BE2C (cell line): ENCODE data around the gene USP7.

Experiments used
- DNase-seq: peaks from one replicate; pipeline ENCODE4 v3.0.0-alpha.2; 2020
- H3K27me3 ChIP-seq: fragments of 250-450 bp; sonication (Bioruptor Pico); 2 replicates; pipeline ENCODE4 v1.5.1; 2020; ENCODE audit warnings: mild to moderate bottlenecking
- H3K36me3 ChIP-seq: fragments of 250-450 bp; sonication (Bioruptor Pico); 2 replicates; pipeline ENCODE4 v1.5.1; 2020; ENCODE audit warnings: mild to moderate bottlenecking
- H3K4me1 ChIP-seq: fragments of 250-450 bp; sonication (Bioruptor Pico); 2 replicates; pipeline ENCODE4 v1.5.1; 2020
- H3K4me3 ChIP-seq: 2 replicates; pipeline ENCODE4 v1.5.1; 2011; ENCODE audit warnings: low read depth, low read length
- H3K9me3 ChIP-seq: fragments of 250-450 bp; sonication (Bioruptor Pico); 2 replicates; pipeline ENCODE4 v1.5.1; 2020
- CTCF ChIP-seq: IDR thresholded peaks from 2 replicates; pipeline ENCODE4 v1.5.1; 2012; ENCODE audit warnings: mild to moderate bottlenecking, low read depth, low read length

The USP7 gene

GRCh38 chr16:8855051-8855786, 108.5 kb downstream of the USP7 start:
- Histone ChIP-seq H3K9me3 (no peaks in the 10 kb centered on the region), H3K4me3 (no peak overlapping the region), H3K4me1 (peaks cover 4% of the 10 kb centered on the region; the same call in 1 of the 2 replicates), H3K36me3 (peaks cover 80% of the 10 kb centered on the region), H3K27me3 (no peaks in the 10 kb centered on the region)
- peak; percentile 20 for TF ChIP-seq CTCF
- DNase-seq = no peak

GRCh38 chr16:8854298-8854948, 109.3 kb downstream of the USP7 start:
- H3K4me3 ChIP-seq = no peak overlapping the region
- no peak for TF ChIP-seq CTCF
- H3K36me3 ChIP-seq = peaks cover 86% of the 10 kb centered on the region
- peaks cover 5% of the 10 kb centered on the region; the same call in 1 of the 2 replicates for H3K4me1 ChIP-seq
- H3K9me3 ChIP-seq = no peaks in the 10 kb centered on the region
- DNase-seq = no peak
- no peaks in the 10 kb centered on the region for H3K27me3 ChIP-seq

- Histone ChIP-seq H3K36me3 (peaks cover 86% of the 10 kb centered on the region), H3K4me1 (peaks cover 5% of the 10 kb centered on the region; the same call in 1 of the 2 replicates), H3K27me3 (no peaks in the 10 kb centered on the region), H3K4me3 (no peak overlapping the region), H3K9me3 (no peaks in the 10 kb centered on the region)
- no peak for DNase-seq
- TF ChIP-seq CTCF = no peak
Observed at GRCh38 chr16:8853611-8854010, 110.1 kb downstream of the USP7 start.

GRCh38 chr16:8853150-8853549, 110.6 kb downstream of the USP7 start:
- Histone ChIP-seq H3K4me3 (no peak overlapping the region), H3K27me3 (no peaks in the 10 kb centered on the region), H3K36me3 (peaks cover 86% of the 10 kb centered on the region), H3K9me3 (no peaks in the 10 kb centered on the region), H3K4me1 (peaks cover 5% of the 10 kb centered on the region; the same call in 1 of the 2 replicates)
- no peak for TF ChIP-seq CTCF
- no peak for DNase-seq

- DNase-seq = no peak
- Histone ChIP-seq H3K36me3 (peaks cover 89% of the 10 kb centered on the region), H3K9me3 (no peaks in the 10 kb centered on the region), H3K4me3 (no peak overlapping the region), H3K4me1 (peaks cover 5% of the 10 kb centered on the region; the same call in 1 of the 2 replicates), H3K27me3 (no peaks in the 10 kb centered on the region)
- TF ChIP-seq CTCF = no peak
Observed at GRCh38 chr16:8852534-8852933, 111.2 kb downstream of the USP7 start.

GRCh38 chr16:8851761-8852403, 111.8 kb downstream of the USP7 start:
- peaks cover 11% of the 10 kb centered on the region for H3K4me1 ChIP-seq
- H3K36me3 ChIP-seq = peaks cover 94% of the 10 kb centered on the region
- DNase-seq = no peak
- H3K27me3 ChIP-seq = no peaks in the 10 kb centered on the region
- no peak for TF ChIP-seq CTCF
- no peak overlapping the region for H3K4me3 ChIP-seq
- no peaks in the 10 kb centered on the region for H3K9me3 ChIP-seq
